Vagina (tissue), 2 donors: ENCODE results near the gene TNS3.

Experiments
- POLR2A ChIP-seq, 2 donors: fragments of 450-650 bp; IDR thresholded peaks; one replicate each; pipeline ENCODE4 v1.6.1; 2017; ENCODE audit warnings: antibody characterized with exemption in 2 of 2, mild to moderate bottlenecking in 2 of 2, moderate library complexity in 2 of 2
- TF ChIP-seq, protein P1 (sequence below), 3 experiments: fragments of 450-650 bp in 2 of 3; fragments of 200-600 bp in 1 of 3; sonication (generic) in 1 of 3; IDR thresholded peaks; one replicate each; pipeline ENCODE4 v1.5.1; 2017 to 2019; ENCODE audit warnings: antibody characterized with exemption in 3 of 3, mild to moderate bottlenecking in 2 of 3, moderate library complexity in 2 of 3

DNA sequence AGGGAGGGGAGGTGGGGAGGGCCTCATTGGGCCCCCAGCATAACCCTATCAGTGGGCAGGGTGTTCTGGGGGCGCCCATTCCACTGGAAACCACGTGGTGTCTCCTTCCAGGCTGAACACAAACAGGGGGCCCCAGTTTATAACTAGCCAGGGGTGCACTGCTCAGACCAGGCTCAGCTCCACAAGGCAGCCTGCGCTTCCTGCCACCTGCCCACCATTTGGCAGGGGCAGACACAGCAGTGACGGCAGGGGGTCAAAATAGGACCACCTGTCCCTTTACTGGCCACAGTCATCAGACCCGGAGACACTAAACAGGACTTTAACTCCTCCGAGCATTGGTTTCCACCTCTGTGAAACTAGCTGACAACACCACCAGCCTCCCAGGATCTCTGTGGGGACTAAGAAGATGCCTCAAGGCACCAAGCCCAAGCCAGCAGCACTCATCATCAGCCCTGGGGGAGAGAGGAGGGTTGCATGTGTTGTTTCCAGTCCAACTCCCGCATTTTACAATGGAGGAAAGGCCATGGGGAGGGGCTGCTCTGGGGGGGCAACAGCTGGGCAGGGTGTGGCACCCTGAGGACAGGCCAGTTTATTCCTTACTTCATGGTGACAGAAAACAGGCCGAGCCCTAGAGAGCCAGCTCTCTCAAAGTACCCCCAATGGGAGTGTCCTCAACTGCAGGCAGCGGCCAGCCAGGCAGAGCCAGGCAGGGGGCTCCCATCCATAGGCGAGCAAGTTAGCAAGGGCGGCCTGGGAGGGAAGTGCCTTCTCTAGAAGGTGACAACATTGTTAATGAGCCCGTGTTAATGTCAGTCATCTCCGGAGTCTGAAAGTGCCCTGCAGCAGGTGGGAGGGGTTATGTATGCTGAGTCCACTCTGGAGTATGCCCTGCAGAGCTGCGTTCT, 127.6 kb downstream of the TNS3 start:
- TF ChIP-seq, protein P1, sequence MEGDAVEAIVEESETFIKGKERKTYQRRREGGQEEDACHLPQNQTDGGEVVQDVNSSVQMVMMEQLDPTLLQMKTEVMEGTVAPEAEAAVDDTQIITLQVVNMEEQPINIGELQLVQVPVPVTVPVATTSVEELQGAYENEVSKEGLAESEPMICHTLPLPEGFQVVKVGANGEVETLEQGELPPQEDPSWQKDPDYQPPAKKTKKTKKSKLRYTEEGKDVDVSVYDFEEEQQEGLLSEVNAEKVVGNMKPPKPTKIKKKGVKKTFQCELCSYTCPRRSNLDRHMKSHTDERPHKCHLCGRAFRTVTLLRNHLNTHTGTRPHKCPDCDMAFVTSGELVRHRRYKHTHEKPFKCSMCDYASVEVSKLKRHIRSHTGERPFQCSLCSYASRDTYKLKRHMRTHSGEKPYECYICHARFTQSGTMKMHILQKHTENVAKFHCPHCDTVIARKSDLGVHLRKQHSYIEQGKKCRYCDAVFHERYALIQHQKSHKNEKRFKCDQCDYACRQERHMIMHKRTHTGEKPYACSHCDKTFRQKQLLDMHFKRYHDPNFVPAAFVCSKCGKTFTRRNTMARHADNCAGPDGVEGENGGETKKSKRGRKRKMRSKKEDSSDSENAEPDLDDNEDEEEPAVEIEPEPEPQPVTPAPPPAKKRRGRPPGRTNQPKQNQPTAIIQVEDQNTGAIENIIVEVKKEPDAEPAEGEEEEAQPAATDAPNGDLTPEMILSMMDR (IDR thresholded peaks at IDR 0.05): no peak
- no peak for TF ChIP-seq POLR2A (IDR thresholded peaks at IDR 0.05)
